ENCODE data around the gene MYH7.
"Not testable (repeated sequence)": the region's sequence is repeated elsewhere in the genome, so short reads cannot be mapped to it uniquely, and the experiment has no call there.

Gene MYH7

GRCh38 chr14:23457587-23458445 lies 22.4 kb upstream of the MYH7 start:
- DNase-seq (ENCODE audit: low spot score): no peak
- TF ChIP-seq CTCF (IDR thresholded peaks at IDR 0.05; ENCODE audit: extremely low read depth, missing control alignments): no peak

- not testable (repeated sequence) for DNase-seq (ENCODE audit: low spot score)
Measured at GRCh38 chr14:23456883-23457586, 21.6 kb upstream of the MYH7 start.

GRCh38 chr14:23454445-23454856 lies 19.0 kb upstream of the MYH7 start:
- DNase-seq (ENCODE audit: low spot score): no peak
- TF ChIP-seq CTCF (IDR thresholded peaks at IDR 0.05; ENCODE audit: extremely low read depth, missing control alignments): no peak

GRCh38 chr14:23452237-23452636 lies 16.8 kb upstream of the MYH7 start:
- TF ChIP-seq CTCF (IDR thresholded peaks at IDR 0.05; ENCODE audit: extremely low read depth, missing control alignments): no peak

GRCh38 chr14:23450379-23450778 lies 14.9 kb upstream of the MYH7 start:
- TF ChIP-seq CTCF (IDR thresholded peaks at IDR 0.05; ENCODE audit: extremely low read depth, missing control alignments): no peak
- DNase-seq (ENCODE audit: low spot score): no peak

More at GRCh38 chr14:23452237-23452636, 16.8 kb upstream of the MYH7 start:
- no peak for DNase-seq (ENCODE audit: low spot score)

GRCh38 chr14:23449314-23449713 lies 13.9 kb upstream of the MYH7 start:
- DNase-seq (ENCODE audit: low spot score): no peak
- no peak for TF ChIP-seq CTCF (IDR thresholded peaks at IDR 0.05; ENCODE audit: extremely low read depth, missing control alignments)

- no peak for TF ChIP-seq CTCF (IDR thresholded peaks at IDR 0.05; ENCODE audit: extremely low read depth, missing control alignments)
- DNase-seq (ENCODE audit: low spot score): no peak
Measured at GRCh38 chr14:23447361-23448350, 12.2 kb upstream of the MYH7 start.
